ENCODE results near the gene ATOH8. TPM values are rescaled to one million over a fixed set of nuclear protein-coding genes. Genes with fewer than 3 reads are reported as not detected.

Gene ATOH8
- total and polyA plus RNA-seq, 12 donors, result 8.7 to 45.9 (median 17.8) TPM

DNA sequence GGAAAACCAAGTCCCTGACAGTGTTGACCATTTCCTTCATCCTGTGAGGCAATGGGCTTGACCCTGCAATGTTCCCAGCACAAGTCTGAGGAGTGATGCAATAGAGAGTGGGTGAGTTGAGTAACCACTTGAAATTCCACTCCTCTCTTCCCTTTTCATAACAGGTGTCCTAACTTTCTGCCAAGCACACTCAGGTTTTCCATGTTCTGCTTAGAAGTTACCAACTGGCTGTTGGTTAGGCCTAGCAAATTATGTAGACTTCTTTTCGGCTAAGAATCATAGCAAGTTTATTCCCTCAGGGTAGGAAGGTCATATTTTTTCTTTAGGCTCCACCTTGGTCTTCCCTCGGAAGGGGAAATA, 48.1 kb upstream of the ATOH8 start:
- Histone ChIP-seq H3K4me3 (no peak overlapping the region), H3K36me3 (no peaks in the 10 kb centered on the region), H3K27me3 (no peaks in the 10 kb centered on the region), H3K27ac (peak overlapping the region in 8 of 10 donors; percentile 32 to 86 (median 58)), H3K4me1 (peaks cover 5 to 89% (median 37%) of the 10 kb centered on the region in 9 donors), H3K9me3 (no peaks in the 10 kb centered on the region)
- intact Hi-C loops (cut with DNase I), result loop anchor here (2.0 to 10.0 kb wide), 8 partner anchors 25 to 69 kb away; no protein-coding TSS in a partner anchor
- 82 to 83% methylated on average over 2 of the region's 2 CpGs for WGBS, 2 donors
- TF ChIP-seq, protein P1, sequence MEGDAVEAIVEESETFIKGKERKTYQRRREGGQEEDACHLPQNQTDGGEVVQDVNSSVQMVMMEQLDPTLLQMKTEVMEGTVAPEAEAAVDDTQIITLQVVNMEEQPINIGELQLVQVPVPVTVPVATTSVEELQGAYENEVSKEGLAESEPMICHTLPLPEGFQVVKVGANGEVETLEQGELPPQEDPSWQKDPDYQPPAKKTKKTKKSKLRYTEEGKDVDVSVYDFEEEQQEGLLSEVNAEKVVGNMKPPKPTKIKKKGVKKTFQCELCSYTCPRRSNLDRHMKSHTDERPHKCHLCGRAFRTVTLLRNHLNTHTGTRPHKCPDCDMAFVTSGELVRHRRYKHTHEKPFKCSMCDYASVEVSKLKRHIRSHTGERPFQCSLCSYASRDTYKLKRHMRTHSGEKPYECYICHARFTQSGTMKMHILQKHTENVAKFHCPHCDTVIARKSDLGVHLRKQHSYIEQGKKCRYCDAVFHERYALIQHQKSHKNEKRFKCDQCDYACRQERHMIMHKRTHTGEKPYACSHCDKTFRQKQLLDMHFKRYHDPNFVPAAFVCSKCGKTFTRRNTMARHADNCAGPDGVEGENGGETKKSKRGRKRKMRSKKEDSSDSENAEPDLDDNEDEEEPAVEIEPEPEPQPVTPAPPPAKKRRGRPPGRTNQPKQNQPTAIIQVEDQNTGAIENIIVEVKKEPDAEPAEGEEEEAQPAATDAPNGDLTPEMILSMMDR (IDR thresholded peaks at IDR 0.05), result no peak
- peak in 1 of 2 donors; percentile 39 for DNase-seq
- peak in 7 of 8 donors; percentile 29 to 80 (median 65) for ATAC-seq

DNA sequence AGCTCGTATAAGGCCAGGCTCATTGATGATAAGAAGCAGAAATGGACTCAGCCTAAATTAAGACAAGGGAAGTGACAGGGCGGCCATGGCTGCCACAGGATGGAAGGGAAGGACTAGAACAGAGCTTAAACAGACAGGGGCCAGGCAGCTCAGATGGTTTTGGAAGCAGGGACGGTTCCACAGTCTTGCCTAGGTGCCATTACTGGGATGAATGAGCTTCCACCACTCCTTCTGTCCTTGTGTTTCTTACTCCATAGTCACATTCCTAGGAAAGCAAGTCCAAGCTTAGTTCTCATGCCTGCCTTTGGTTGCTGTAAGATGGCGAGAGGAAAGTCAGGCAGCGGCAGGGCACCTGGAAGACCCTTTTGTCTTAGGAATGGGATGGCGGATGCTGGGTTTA, 47.7 kb upstream of the ATOH8 start:
- 84 to 85% methylated on average over 6 of the region's 6 CpGs for WGBS, 2 donors
- Histone ChIP-seq H3K27me3 (no peaks in the 10 kb centered on the region), H3K36me3 (no peaks in the 10 kb centered on the region), H3K27ac (peak overlapping the region in 8 of 10 donors; percentile 32 to 86 (median 58)), H3K9me3 (no peaks in the 10 kb centered on the region), H3K4me3 (no peak overlapping the region), H3K4me1 (peaks cover 5 to 93% (median 37%) of the 10 kb centered on the region in 9 donors)
- DNase-seq (no peak), ATAC-seq (no peak)
- intact Hi-C loops (cut with DNase I), result loop anchor here (2.0 to 10.0 kb wide), 8 partner anchors 25 to 69 kb away; no protein-coding TSS in a partner anchor
- TF ChIP-seq, protein P1 (IDR thresholded peaks at IDR 0.05), result no peak

DNA sequence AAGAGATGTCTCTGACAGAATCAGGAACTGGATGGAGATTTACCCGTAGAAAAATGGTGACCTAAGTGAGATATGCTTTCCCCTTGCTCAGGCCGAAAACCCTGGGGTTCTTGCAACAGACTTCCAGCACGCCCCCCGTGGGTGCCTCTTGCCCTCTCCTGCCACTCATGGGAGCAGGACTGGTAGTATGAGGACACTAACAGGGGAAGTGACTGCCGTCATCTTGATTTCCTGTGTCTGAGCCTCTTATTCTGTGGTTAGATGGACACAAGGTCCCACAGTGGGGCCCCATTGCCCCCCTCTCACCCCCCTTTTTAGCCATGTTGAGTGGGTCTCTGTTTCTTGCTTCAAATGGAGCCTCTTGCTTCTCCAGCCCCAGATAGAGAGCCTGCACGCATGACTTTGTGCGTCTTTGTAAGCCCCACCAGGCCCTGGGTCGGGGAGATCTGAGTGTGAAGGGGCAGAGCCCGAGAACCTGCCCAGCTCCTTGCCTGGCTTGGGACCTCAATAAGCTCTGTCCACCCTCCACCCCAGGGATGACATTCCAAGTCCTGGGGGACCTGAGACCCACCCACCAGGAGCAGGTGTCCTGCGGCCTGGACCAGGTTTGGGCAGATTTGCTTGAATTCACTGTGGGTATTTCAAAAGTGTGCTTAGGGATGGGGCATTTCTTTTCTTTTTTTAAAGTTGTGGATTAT, 47.0 kb upstream of the ATOH8 start:
- TF ChIP-seq, protein P1 (IDR thresholded peaks at IDR 0.05), result no peak
- DNase-seq (no peak), ATAC-seq (peak in 2 of 8 donors; percentile 2 to 8)
- no peaks in the 10 kb centered on the region for H3K36me3 ChIP-seq
- H3K4me3 ChIP-seq, result no peak overlapping the region
- WGBS, 2 donors, result 81% methylated on average over 10 of the region's 10 CpGs
- peak overlapping the region in 9 of 10 donors; percentile 7 to 86 (median 58) for H3K27ac ChIP-seq
- intact Hi-C loops (cut with DNase I), result loop anchor here (1.0 to 10.0 kb wide), 9 partner anchors 26 to 70 kb away; no protein-coding TSS in a partner anchor
- no peaks in the 10 kb centered on the region for H3K9me3 ChIP-seq
- peaks cover 5 to 96% (median 42%) of the 10 kb centered on the region in 9 donors for H3K4me1 ChIP-seq
- no peaks in the 10 kb centered on the region for H3K27me3 ChIP-seq

DNA sequence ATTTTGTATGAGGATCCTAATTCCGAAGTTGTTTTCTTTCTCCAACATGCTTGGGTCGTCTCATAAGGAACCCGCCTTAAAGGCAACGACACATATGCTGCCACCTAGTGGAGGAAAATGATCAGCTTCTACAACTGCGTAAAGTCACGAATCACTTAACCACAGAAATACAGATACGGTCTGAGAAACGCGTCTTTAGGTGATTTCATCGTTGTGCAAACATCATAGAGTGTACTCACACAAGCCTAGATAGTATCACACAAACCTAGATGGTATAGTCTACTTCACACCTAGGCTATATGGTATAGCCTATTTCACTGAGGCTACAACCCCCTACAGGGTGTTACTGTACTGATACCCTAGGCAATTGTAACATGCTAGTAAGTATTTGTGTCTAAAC, 46.5 kb upstream of the ATOH8 start:
- peak in 1 of 2 donors; percentile 83 for DNase-seq
- intact Hi-C loops (cut with DNase I), result loop anchor here (1.0 to 10.0 kb wide), 9 partner anchors 27 to 71 kb away; no protein-coding TSS in a partner anchor
- 1 to 2% methylated on average over 10 of the region's 10 CpGs for WGBS, 2 donors
- peak overlapping the region in 7 of 10 donors; percentile 7 to 86 (median 58) for H3K27ac ChIP-seq
- H3K4me1 ChIP-seq, result peaks cover 5 to 95% (median 43%) of the 10 kb centered on the region in 9 donors
- H3K27me3 ChIP-seq, result no peaks in the 10 kb centered on the region
- H3K4me3 ChIP-seq, result no peak overlapping the region
- no peaks in the 10 kb centered on the region for H3K36me3 ChIP-seq
- TF ChIP-seq, protein P1 (IDR thresholded peaks at IDR 0.05), result peak; percentile 87 to 94 (median 89)
- H3K9me3 ChIP-seq, result no peaks in the 10 kb centered on the region
- peak in 6 of 8 donors; percentile 25 to 31 (median 28) for ATAC-seq
